Measurements from ENCODE around the gene SET. TPM values are rescaled to one million over a fixed set of nuclear protein-coding genes. Genes with fewer than 3 reads are reported as not detected.
A peak's percentile ranks its signal among the peaks of the same experiment; 100 is the strongest.

Gene SET
- total and polyA plus RNA-seq, 2 experiments from 2014 or later = 949 to 1,261 TPM

DNA sequence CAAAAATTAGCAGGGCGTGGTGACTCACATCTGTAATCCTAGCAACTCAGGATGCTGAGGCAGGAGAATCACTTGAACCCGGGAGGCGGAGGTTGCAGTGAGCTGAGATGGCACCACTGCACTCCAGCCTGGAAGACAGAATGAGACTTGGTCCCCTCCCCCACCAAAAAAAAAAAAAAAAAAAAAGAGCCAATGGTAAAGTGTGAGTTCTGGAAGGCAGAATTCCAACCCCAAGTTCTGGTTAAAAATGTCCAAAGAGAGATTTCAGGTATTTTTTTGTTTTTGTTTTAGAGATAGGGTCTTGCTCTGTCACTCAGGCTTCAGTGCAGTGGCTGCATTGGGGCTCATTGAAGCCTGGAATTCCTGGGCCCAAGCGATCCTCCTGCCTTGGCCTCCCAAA lies 1.6 kb upstream of the SET start (continued):
- TF ChIP-seq, protein P1, sequence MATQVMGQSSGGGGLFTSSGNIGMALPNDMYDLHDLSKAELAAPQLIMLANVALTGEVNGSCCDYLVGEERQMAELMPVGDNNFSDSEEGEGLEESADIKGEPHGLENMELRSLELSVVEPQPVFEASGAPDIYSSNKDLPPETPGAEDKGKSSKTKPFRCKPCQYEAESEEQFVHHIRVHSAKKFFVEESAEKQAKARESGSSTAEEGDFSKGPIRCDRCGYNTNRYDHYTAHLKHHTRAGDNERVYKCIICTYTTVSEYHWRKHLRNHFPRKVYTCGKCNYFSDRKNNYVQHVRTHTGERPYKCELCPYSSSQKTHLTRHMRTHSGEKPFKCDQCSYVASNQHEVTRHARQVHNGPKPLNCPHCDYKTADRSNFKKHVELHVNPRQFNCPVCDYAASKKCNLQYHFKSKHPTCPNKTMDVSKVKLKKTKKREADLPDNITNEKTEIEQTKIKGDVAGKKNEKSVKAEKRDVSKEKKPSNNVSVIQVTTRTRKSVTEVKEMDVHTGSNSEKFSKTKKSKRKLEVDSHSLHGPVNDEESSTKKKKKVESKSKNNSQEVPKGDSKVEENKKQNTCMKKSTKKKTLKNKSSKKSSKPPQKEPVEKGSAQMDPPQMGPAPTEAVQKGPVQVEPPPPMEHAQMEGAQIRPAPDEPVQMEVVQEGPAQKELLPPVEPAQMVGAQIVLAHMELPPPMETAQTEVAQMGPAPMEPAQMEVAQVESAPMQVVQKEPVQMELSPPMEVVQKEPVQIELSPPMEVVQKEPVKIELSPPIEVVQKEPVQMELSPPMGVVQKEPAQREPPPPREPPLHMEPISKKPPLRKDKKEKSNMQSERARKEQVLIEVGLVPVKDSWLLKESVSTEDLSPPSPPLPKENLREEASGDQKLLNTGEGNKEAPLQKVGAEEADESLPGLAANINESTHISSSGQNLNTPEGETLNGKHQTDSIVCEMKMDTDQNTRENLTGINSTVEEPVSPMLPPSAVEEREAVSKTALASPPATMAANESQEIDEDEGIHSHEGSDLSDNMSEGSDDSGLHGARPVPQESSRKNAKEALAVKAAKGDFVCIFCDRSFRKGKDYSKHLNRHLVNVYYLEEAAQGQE (IDR thresholded peaks at IDR 0.05; ENCODE audit: unreplicated experiment) = no peak
- no peak for TF ChIP-seq ZNF331 (CRISPR knock-in tag; IDR thresholded peaks at IDR 0.05; ENCODE audit: low read depth)
- TF ChIP-seq NANOG (IDR thresholded peaks at IDR 0.05; ENCODE audit: borderline replicate concordance) = no peak
- TF ChIP-seq JUNB (IDR thresholded peaks at IDR 0.05; ENCODE audit: unreplicated experiment) = no peak

DNA sequence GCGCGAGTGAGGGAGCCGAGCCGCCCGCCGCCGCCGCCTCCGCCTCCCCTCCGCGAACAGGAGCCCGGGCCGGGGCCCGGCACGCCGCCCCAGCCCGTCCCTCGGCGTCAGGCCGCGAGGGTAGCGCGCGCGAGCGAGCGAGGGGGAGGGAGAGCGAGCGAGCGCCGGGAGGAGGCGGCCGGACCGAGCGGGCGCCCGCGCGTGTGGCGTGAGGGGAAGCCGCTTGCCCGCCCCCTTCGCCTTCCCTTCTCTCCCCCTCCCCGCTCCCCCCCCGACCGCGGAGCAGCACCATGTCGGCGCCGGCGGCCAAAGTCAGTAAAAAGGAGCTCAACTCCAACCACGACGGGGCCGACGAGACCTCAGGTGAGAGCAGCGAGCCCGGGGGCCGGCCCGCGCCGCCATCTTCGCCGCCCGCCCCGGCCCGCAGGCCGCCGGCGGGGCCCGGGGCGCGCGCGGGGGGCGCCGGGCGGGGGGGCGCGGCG lies 312 bp downstream of the SET start:
- Histone ChIP-seq H3K4me2 (0 out of 2 replicates have a peak overlapping the region, but pooled peaks have one; percentile 65), H3K27me3 (ENCODE audit: insufficient read depth) (no peaks in the 10 kb centered on the region), H3K36me3 (ENCODE audit: insufficient read depth) (peaks cover 38% of the 10 kb centered on the region), H3K4me1 (ENCODE audit: insufficient read depth) (peaks cover 50% of the 10 kb centered on the region), H3K27ac (ENCODE audit: low read depth) (peak overlapping the region; percentile 59; the same call in 1 of the 2 replicates), H3K4me3 (peak overlapping the region; percentile 60), H3K79me2 (replicated peaks; ENCODE audit: insufficient read depth) (peaks cover 86% of the 10 kb centered on the region), H3F3A (replicated peaks; ENCODE audit: low read depth) (peaks cover 74% of the 10 kb centered on the region), H3K9me2 (ENCODE audit: insufficient read depth) (no peaks in the 10 kb centered on the region), H4K20me1 (replicated peaks; ENCODE audit: insufficient read depth) (peaks cover 69% of the 10 kb centered on the region), H2AFZ (no peak overlapping the region)
- Mint-ChIP-seq H3K4me3 (peak overlapping the region; percentile 62; the same call in 2 of the 3 replicates), H3K36me3 (ENCODE audit: low read depth) (peaks cover 84% of the 10 kb centered on the region), H3K27ac (no peak overlapping the region), H3K9me3 (no peaks in the 10 kb centered on the region; the same call in 2 of the 3 replicates), H3K27me3 (ENCODE audit: insufficient read depth, low read depth, poor library complexity) (peaks cover 24% of the 10 kb centered on the region), H3K4me1 (peaks cover 42% of the 10 kb centered on the region)
- DNase-seq (ENCODE audit: low spot score) (no peak), ATAC-seq (no peak)
- TF ChIP-seq, protein P2, sequence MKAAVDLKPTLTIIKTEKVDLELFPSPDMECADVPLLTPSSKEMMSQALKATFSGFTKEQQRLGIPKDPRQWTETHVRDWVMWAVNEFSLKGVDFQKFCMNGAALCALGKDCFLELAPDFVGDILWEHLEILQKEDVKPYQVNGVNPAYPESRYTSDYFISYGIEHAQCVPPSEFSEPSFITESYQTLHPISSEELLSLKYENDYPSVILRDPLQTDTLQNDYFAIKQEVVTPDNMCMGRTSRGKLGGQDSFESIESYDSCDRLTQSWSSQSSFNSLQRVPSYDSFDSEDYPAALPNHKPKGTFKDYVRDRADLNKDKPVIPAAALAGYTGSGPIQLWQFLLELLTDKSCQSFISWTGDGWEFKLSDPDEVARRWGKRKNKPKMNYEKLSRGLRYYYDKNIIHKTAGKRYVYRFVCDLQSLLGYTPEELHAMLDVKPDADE (IDR thresholded peaks at IDR 0.05) = no peak
- TF ChIP-seq EZH2 (IDR thresholded peaks at IDR 0.05; ENCODE audit: low read depth, unreplicated experiment) (no peak), CREB1 (CRISPR knock-in tag; IDR thresholded peaks at IDR 0.05; ENCODE audit: low read depth) (no peak), POLR2AphosphoS5 (IDR thresholded peaks at IDR 0.05; ENCODE audit: low read depth) (no peak), ZNF114 (CRISPR knock-in tag; IDR thresholded peaks at IDR 0.05) (no peak), NANOG (IDR thresholded peaks at IDR 0.05; ENCODE audit: borderline replicate concordance) (no peak), EZH2phosphoT487 (IDR thresholded peaks at IDR 0.05; ENCODE audit: unreplicated experiment) (no peak), STAT1 (IDR thresholded peaks at IDR 0.05; ENCODE audit: unreplicated experiment) (no peak), JUNB (IDR thresholded peaks at IDR 0.05; ENCODE audit: unreplicated experiment) (no peak)
- TF ChIP-seq, protein P3, sequence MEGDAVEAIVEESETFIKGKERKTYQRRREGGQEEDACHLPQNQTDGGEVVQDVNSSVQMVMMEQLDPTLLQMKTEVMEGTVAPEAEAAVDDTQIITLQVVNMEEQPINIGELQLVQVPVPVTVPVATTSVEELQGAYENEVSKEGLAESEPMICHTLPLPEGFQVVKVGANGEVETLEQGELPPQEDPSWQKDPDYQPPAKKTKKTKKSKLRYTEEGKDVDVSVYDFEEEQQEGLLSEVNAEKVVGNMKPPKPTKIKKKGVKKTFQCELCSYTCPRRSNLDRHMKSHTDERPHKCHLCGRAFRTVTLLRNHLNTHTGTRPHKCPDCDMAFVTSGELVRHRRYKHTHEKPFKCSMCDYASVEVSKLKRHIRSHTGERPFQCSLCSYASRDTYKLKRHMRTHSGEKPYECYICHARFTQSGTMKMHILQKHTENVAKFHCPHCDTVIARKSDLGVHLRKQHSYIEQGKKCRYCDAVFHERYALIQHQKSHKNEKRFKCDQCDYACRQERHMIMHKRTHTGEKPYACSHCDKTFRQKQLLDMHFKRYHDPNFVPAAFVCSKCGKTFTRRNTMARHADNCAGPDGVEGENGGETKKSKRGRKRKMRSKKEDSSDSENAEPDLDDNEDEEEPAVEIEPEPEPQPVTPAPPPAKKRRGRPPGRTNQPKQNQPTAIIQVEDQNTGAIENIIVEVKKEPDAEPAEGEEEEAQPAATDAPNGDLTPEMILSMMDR (conservative IDR thresholded peaks at IDR 0.05; ENCODE audit: low read depth in 2 of 2) = no peak
- TF ChIP-seq, protein P1 (IDR thresholded peaks at IDR 0.05; ENCODE audit: unreplicated experiment) = no peak

Data from GM23338 (cell line).